Esophagus muscularis mucosa (tissue), 4 donors: ENCODE results near the gene FCER2. TPM values are rescaled to one million over a fixed set of nuclear protein-coding genes. Genes with fewer than 3 reads are reported as not detected.

Experiments
- DNase-seq: peaks from one replicate; pipeline ENCODE4 v3.0.0-alpha.2; 2017; ENCODE audit errors: extremely low spot score
- H3K27ac ChIP-seq, 4 donors: fragments of 200-600 bp; sonication (generic); replicated peaks in 1 of 4; 1 replicate in 3 of 4; 2 replicates in 1 of 4; pipeline ENCODE4 v1.5.1; 2016 to 2019; ENCODE audit warnings: mild to moderate bottlenecking in 1 of 4
- H3K27me3 ChIP-seq, 4 donors: fragments of 200-600 bp; sonication (generic); one replicate each; pipeline versions ENCODE4 v1.5.1 to v1.6.0; 2016 to 2019
- H3K36me3 ChIP-seq, 4 donors: fragments of 200-600 bp; sonication (generic); one replicate each; pipeline ENCODE4 v1.5.1; 2016 to 2019
- H3K4me1 ChIP-seq, 4 donors: fragments of 200-600 bp; sonication (generic); one replicate each; pipeline ENCODE4 v1.5.1; 2016 to 2019
- H3K4me3 ChIP-seq, 4 donors: fragments of 200-600 bp; sonication (generic); 1 replicate in 2 of 4; 2 replicates in 2 of 4; pipeline ENCODE4 v1.5.1; 2016 to 2019; ENCODE audit warnings: mild to moderate bottlenecking in 4 of 4, moderate library complexity in 1 of 4
- H3K9me3 ChIP-seq, 4 donors: fragments of 200-600 bp; sonication (generic); 1 replicate in 3 of 4; 2 replicates in 1 of 4; pipeline ENCODE4 v1.5.1; 2016 to 2019
- EP300 ChIP-seq: sonication (generic); formaldehyde crosslinking; IDR thresholded peaks from one replicate; pipeline ENCODE4 v1.6.1; 2017; ENCODE audit warnings: antibody characterized with exemption
- POLR2A ChIP-seq: fragments of 450-650 bp; IDR thresholded peaks from one replicate; pipeline ENCODE4 v1.6.1; 2017; ENCODE audit warnings: antibody characterized with exemption, moderate library complexity, mild to moderate bottlenecking, low read depth
- POLR2AphosphoS5 ChIP-seq, 2 donors: sonication (generic); formaldehyde crosslinking; IDR thresholded peaks; one replicate each; pipeline ENCODE4 v1.6.1; 2017; ENCODE audit warnings: antibody characterized with exemption in 2 of 2
- WGBS: methylation state at CpG from one replicate; pipeline ENCODE4 v1.1.5; 2018; 5-methylcytosine and 5-hydroxymethylcytosine counted together
- intact Hi-C: fragments of 100-400 bp; cut with DNase I; formaldehyde crosslinking; loops from one replicate; pipeline ENCODE4 v1.15.1; 2023
- total RNA-seq, 4 donors: library from RNA; depleted of rRNA; stranded (reverse); fragments of >200 nt; gene quantifications; one replicate each; pipeline versions ENCODE4 v1.1.0 to v1.2.1, GENCODE V29; 2016
- TF ChIP-seq, protein P1 (sequence below), 3 experiments: fragments of 200-600 bp in 2 of 3; fragments of 450-650 bp in 1 of 3; sonication (generic) in 2 of 3; IDR thresholded peaks; one replicate each; pipeline ENCODE4 v1.5.1; 2017 to 2019; ENCODE audit warnings: antibody characterized with exemption in 3 of 3, mild to moderate bottlenecking in 2 of 3, moderate library complexity in 1 of 3

Gene FCER2
- total RNA-seq, 4 donors from 2014 or later = 0.29 TPM; not detected in 3

DNA sequence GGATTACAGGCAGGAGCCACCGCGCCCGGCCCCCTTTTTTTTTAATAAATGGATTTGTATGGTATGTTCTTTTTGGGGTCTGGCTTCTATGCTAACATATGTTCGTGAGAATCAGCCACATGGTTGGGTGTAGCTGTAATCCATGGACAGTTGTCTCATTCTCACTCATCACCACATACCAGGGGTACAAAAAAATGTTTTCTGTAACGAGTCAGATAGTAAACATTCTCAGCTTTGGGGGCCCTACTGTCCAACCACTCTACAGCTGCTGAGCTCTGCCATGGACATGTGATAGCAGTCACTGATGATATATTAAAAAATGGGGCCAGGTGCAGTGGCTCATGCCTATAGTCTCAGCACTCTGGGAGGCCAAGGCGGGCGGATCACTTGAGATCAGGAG lies 38.2 kb downstream of the FCER2 start:
- Histone ChIP-seq H3K36me3 (no peaks in the 10 kb centered on the region), H3K9me3 (no peaks in the 10 kb centered on the region), H3K4me3 (no peak overlapping the region), H3K27ac (no peak overlapping the region), H3K4me1 (no peaks in the 10 kb centered on the region), H3K27me3 (peaks cover 0 to 70% (median 0%) of the 10 kb centered on the region in 4 donors)
- intact Hi-C loops = no loop called here
- WGBS = 74% methylated on average over 7 of the region's 7 CpGs
- DNase-seq = no peak
- TF ChIP-seq, protein P1, sequence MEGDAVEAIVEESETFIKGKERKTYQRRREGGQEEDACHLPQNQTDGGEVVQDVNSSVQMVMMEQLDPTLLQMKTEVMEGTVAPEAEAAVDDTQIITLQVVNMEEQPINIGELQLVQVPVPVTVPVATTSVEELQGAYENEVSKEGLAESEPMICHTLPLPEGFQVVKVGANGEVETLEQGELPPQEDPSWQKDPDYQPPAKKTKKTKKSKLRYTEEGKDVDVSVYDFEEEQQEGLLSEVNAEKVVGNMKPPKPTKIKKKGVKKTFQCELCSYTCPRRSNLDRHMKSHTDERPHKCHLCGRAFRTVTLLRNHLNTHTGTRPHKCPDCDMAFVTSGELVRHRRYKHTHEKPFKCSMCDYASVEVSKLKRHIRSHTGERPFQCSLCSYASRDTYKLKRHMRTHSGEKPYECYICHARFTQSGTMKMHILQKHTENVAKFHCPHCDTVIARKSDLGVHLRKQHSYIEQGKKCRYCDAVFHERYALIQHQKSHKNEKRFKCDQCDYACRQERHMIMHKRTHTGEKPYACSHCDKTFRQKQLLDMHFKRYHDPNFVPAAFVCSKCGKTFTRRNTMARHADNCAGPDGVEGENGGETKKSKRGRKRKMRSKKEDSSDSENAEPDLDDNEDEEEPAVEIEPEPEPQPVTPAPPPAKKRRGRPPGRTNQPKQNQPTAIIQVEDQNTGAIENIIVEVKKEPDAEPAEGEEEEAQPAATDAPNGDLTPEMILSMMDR (IDR thresholded peaks at IDR 0.05) = no peak
- TF ChIP-seq POLR2A (no peak), EP300 (no peak), POLR2AphosphoS5 (IDR thresholded peaks at IDR 0.05) (no peak)

DNA sequence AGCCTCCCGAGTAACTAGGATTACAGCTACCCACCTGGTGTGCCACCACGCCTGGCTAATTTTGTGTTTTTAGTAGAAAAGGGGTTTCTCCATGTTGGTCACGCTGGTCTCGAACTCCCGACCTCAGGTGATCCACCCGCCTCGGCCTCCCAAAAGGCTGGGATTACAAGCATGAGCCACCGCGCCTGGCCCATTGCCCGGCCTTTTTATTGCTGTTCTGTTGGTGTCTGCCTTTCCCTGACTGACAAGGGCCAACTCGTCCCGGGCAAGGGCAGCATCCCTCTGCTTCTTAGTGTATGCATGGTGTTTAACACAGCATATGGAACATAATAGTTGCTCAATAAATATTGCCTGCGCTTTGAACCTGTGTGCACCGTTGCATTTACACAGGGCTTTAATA lies 39.3 kb downstream of the FCER2 start:
- H3K36me3 ChIP-seq = no peaks in the 10 kb centered on the region
- H3K27me3 ChIP-seq = peaks cover 0 to 60% (median 0%) of the 10 kb centered on the region in 4 donors
- 80% methylated on average over 14 of the region's 14 CpGs for WGBS

DNA sequence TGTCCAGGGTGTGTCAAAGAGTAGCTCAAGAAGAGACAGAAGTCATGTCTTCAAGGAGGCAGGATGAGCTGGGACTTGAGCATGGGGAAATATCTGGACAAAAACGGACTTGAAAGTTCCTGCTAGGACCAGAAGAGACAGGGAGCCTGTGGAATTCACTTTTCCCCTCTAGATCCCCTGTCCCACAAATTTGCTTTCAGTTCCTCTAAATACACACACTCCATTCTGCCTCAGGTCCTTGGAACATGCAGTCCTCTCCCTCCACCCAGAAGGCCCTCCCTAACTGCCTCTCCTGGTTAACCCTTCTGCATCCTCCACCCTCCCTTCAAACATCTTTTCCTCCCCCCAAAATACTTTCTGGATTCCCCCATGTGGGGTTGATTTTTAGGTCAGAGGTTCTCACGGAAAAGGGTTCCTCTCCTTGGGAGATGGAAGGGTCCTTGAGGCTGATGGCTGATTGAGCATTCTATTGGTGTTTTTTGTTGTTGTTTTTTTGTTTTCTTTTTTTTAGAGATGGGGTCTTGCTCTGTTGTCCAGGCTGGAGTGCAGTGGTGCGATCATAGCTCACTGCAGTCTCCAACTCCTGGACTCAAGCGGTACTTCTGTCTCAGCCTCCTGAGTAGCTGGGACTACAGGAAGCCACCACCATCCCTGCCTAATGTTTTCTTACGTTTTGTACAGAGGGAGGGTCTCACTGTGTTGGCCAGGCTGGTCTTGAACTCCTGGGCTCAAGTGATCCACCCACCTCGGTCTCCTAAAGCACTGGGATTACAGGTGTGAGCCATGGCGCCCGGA lies 40.0 kb downstream of the FCER2 start:
- no peak for DNase-seq
- no peak for TF ChIP-seq POLR2A
- no peak for TF ChIP-seq EP300
- TF ChIP-seq POLR2AphosphoS5 (IDR thresholded peaks at IDR 0.05) = no peak
- H3K27me3 ChIP-seq = peaks cover 0 to 57% (median 0%) of the 10 kb centered on the region in 4 donors
- H3K27ac ChIP-seq = no peak overlapping the region
- H3K36me3 ChIP-seq = no peaks in the 10 kb centered on the region
- no peaks in the 10 kb centered on the region for H3K9me3 ChIP-seq
- intact Hi-C loops = no loop called here
- H3K4me1 ChIP-seq = no peaks in the 10 kb centered on the region
- no peak overlapping the region for H3K4me3 ChIP-seq
- 80% methylated on average over 8 of the region's 8 CpGs for whole genome bisulfite sequencing

More for the DNA sequence above, 39.3 kb downstream of the FCER2 start:
- no peaks in the 10 kb centered on the region for H3K9me3 ChIP-seq
- H3K4me1 ChIP-seq = no peaks in the 10 kb centered on the region
- intact Hi-C loops = no loop called here
- no peak for DNase-seq
- TF ChIP-seq POLR2A (no peak), EP300 (no peak), POLR2AphosphoS5 (IDR thresholded peaks at IDR 0.05) (no peak)
- TF ChIP-seq, protein P1 (IDR thresholded peaks at IDR 0.05) = no peak
- no peak overlapping the region for H3K4me3 ChIP-seq
- no peak overlapping the region for H3K27ac ChIP-seq

DNA sequence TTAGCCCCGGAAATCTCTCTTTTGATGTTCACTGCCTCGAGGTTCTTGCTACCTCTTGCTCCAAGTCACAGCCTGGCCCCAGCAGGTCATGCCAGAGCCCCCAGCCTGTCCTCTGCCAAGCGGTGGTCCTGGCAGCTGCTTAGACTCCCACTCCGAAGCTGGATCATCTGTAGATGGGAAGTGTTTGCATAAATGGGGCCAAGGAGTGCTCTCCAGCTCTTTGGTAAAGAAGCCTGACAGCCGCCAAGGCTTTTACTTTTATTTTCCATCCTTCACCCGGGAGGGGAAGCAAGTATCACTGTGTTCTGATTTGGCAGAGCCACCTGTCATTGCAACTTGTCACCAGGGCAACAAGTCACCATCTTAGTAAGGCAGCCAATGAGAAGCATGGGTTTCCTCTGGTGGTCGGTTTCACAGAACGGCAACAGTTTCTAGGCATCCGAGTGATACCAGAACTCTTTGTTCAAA lies 43.7 kb downstream of the FCER2 start:
- Histone ChIP-seq H3K4me1 (no peaks in the 10 kb centered on the region), H3K27me3 (peaks cover 0 to 43% (median 0%) of the 10 kb centered on the region in 4 donors), H3K36me3 (no peaks in the 10 kb centered on the region), H3K9me3 (no peaks in the 10 kb centered on the region), H3K4me3 (no peak overlapping the region), H3K27ac (no peak overlapping the region)
- no peak for DNase-seq
- whole genome bisulfite sequencing = 32% methylated on average over 8 of the region's 9 CpGs
- no peak for TF ChIP-seq POLR2AphosphoS5 (IDR thresholded peaks at IDR 0.05)
- TF ChIP-seq, protein P1 (IDR thresholded peaks at IDR 0.05) = no peak
- TF ChIP-seq POLR2A = no peak
- no peak for TF ChIP-seq EP300
- intact Hi-C loops = no loop called here

DNA sequence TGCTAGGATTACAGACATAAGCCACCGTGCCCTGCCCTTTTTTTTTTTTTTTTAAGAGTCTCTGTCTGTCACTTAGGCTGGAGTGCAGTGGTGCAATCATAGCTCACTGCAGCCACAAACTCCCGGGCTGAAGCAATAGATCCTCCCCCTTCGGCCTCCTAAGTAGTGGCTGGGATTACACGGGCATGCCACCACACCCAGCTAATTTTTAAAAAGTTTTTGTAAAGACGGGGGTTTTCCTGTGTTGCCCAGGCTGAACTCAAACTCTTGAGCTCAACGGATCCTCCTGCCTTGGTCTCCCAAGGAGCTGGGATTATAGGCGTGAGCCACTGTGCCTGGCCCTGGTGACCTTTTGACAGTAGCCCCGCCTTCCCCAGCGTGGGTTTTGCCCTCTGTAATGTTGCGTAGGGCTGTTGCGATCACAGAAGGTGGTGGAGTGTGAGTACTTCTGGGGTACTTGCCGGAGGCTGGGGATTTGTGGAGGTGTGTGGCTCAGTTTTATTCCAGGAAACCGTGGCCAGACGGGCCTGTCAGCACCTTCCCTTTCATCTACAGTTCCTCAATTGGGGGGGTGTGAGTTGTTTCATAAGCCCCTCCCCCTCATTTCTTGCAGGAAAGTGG lies 44.7 kb downstream of the FCER2 start:
- DNase-seq = no peak
- intact Hi-C loops = no loop called here
- TF ChIP-seq POLR2AphosphoS5 (IDR thresholded peaks at IDR 0.05) = no peak
- TF ChIP-seq EP300 = no peak
- no peak for TF ChIP-seq POLR2A
- TF ChIP-seq, protein P1 (IDR thresholded peaks at IDR 0.05) = no peak
- peaks cover 0 to 36% (median 0%) of the 10 kb centered on the region in 4 donors for H3K27me3 ChIP-seq
- H3K4me3 ChIP-seq = no peak overlapping the region
- 53% methylated on average over 14 of the region's 14 CpGs for WGBS
- peaks cover 0 to 3% (median 3%) of the 10 kb centered on the region in 4 donors for H3K4me1 ChIP-seq
- H3K36me3 ChIP-seq = no peaks in the 10 kb centered on the region
- H3K27ac ChIP-seq = no peak overlapping the region
- no peaks in the 10 kb centered on the region for H3K9me3 ChIP-seq
